K562 (cell line): Measurements from ENCODE around the gene CHMP5. TPM values are rescaled to one million over a fixed set of nuclear protein-coding genes. Genes with fewer than 3 reads are reported as not detected.

Experiments
- CBX5 ChIP-seq: IDR thresholded peaks from 2 replicates; pipeline ENCODE4 v1.6.1; 2014; ENCODE audit warnings: low read depth, borderline replicate concordance
- CREB1 ChIP-seq, 2 experiments: sonication (generic) in 1 of 2; formaldehyde crosslinking in 1 of 2; IDR thresholded peaks; 2 replicates each; pipeline versions ENCODE4 v1.6.1 to v1.8.0; 2012 to 2022; ENCODE audit warnings: inconsistent platforms in 1 of 2, mild to moderate bottlenecking in 1 of 2, missing genetic modification reagents in 1 of 2, moderate library complexity in 1 of 2
- HEY1 ChIP-seq: fragments of 250-450 bp; sonication (Bioruptor Pico); IDR thresholded peaks from 2 replicates; pipeline ENCODE4 v1.5.0; 2020; ENCODE audit warnings: mild to moderate bottlenecking, moderate library complexity, borderline replicate concordance
- KDM4B ChIP-seq, 2 experiments: fragments of 450-650 bp in 1 of 2; sonication (generic) in 1 of 2; IDR thresholded peaks; 2 replicates each; pipeline ENCODE4 v1.6.1; 2016 to 2017; ENCODE audit warnings: borderline replicate concordance in 2 of 2, antibody characterized with exemption in 1 of 2, low read depth in 1 of 2, mild to moderate bottlenecking in 1 of 2
- LEF1 ChIP-seq: fragments of 450-650 bp; IDR thresholded peaks from 2 replicates; pipeline ENCODE4 v1.6.1; 2016; ENCODE audit warnings: mild to moderate bottlenecking
- MNT ChIP-seq, 2 experiments: fragments of 450-650 bp; conservative IDR thresholded peaks; 2 replicates each; pipeline ENCODE4 v1.6.1; 2017; ENCODE audit warnings: mild to moderate bottlenecking in 2 of 2, moderate library complexity in 2 of 2
- NFRKB ChIP-seq: fragments of 450-650 bp; IDR thresholded peaks from 2 replicates; pipeline ENCODE4 v1.6.1; 2016; ENCODE audit warnings: low read depth
- POU5F1 ChIP-seq: fragments of 150-350 bp; IDR thresholded peaks from 2 replicates; pipeline ENCODE4 v1.6.1; 2014; ENCODE audit warnings: borderline replicate concordance, low read length, low read depth, mild to moderate bottlenecking; ENCODE audit not compliant: partially characterized antibody
- RBM17 ChIP-seq: fragments of 200-400 bp; formaldehyde crosslinking; IDR thresholded peaks from 2 replicates; pipeline ENCODE4 v1.6.1; 2017; ENCODE audit warnings: low read depth, mild to moderate bottlenecking, low read length, borderline replicate concordance
- SREBF1 ChIP-seq: fragments of 150-350 bp; IDR thresholded peaks from 2 replicates; pipeline ENCODE4 v1.6.1; 2014; ENCODE audit warnings: antibody characterized with exemption, low read depth, low read length, borderline replicate concordance
- TCF7L2 ChIP-seq: fragments of 150-350 bp; IDR thresholded peaks from 2 replicates; pipeline ENCODE4 v1.6.1; 2016; ENCODE audit warnings: low read depth, mild to moderate bottlenecking, low read length, moderate library complexity
- THRAP3 ChIP-seq: fragments of 450-650 bp; IDR thresholded peaks from 2 replicates; pipeline ENCODE4 v1.6.1; 2016; ENCODE audit warnings: mild to moderate bottlenecking, inconsistent platforms, borderline replicate concordance
- TSHZ1 ChIP-seq: fragments of 250-450 bp; sonication (Bioruptor Pico); IDR thresholded peaks from 2 replicates; pipeline ENCODE4 v1.4.0; 2020; ENCODE audit warnings: mild to moderate bottlenecking, moderate library complexity
- ZBTB2 ChIP-seq: fragments of 450-650 bp; IDR thresholded peaks from 2 replicates; pipeline ENCODE4 v1.6.1; 2016; ENCODE audit warnings: antibody characterized with exemption
- ZBTB7A ChIP-seq: IDR thresholded peaks from 2 replicates; pipeline ENCODE4 v1.6.1; 2011; ENCODE audit warnings: low read depth, mild to moderate bottlenecking, low read length, moderate library complexity, borderline replicate concordance; ENCODE audit not compliant: control insufficient read depth
- ZKSCAN3 ChIP-seq: fragments of 250-450 bp; sonication (Bioruptor Pico); IDR thresholded peaks from 2 replicates; pipeline ENCODE4 v1.4.0; 2020
- ZNF24 ChIP-seq: fragments of 450-650 bp; IDR thresholded peaks from 2 replicates; pipeline ENCODE4 v1.6.1; 2016
- ZNF639 ChIP-seq, 2 experiments: fragments of 200-800 bp in 1 of 2; sonication (Bioruptor generic) in 1 of 2; sonication (generic) in 1 of 2; formaldehyde crosslinking in 1 of 2; IDR thresholded peaks in 1 of 2; conservative IDR thresholded peaks in 1 of 2; 2 replicates each; pipeline versions ENCODE4 v1.5.0 to v1.6.1; 2016 to 2020; ENCODE audit warnings: missing compliant biosample characterization in 1 of 2, missing genetic modification characterization in 1 of 2, missing genetic modification reagents in 1 of 2
- polyA plus RNA-seq, 8 experiments: library from polyadenylated mRNA; depleted of rRNA in 4 of 8; stranded (reverse) in 5 of 8; unstranded in 3 of 8; fragments of >200 nt; fragmentation: Nextera tagmentation in 2 of 8; fragmentation: Illumina TruSeq in 1 of 8; extraction: Ambion mirVana in 2 of 8; extraction: Trizol in 1 of 8; gene quantifications; 2 replicates each; pipeline versions ENCODE4 v1.2.1 to v1.2.3, GENCODE V29; 2011 to 2014; ENCODE audit warnings: inconsistent platforms in 1 of 8, missing spikeins in 1 of 8
- total RNA-seq, 7 experiments: library from RNA; depleted of rRNA in 6 of 7; stranded (reverse); fragments of >200 nt in 6 of 7; fragmentation: Illumina TruSeq in 2 of 7; extraction: Trizol in 2 of 7; gene quantifications; 2 replicates each; pipeline versions ENCODE4 v1.2.1 to v1.2.3, GENCODE V29; 2011 to 2021; ENCODE audit warnings: low replicate concordance in 1 of 7

The CHMP5 gene
- total and polyA plus RNA-seq, 9 of the 15 experiments (the other 6 are each of a cell fraction or from before 2014, with no cell fraction given): 36.0 to 105 (median 54.9) TPM

- TF ChIP-seq TSHZ1 (CRISPR knock-in tag): no peak
- peak; percentile 29; the same call in 1 of the 2 replicates for TF ChIP-seq LEF1
- TF ChIP-seq MNT (conservative IDR thresholded peaks at IDR 0.05): peak; percentile 96 to 98
- no peak for TF ChIP-seq ZKSCAN3 (CRISPR knock-in tag)
- TF ChIP-seq NFRKB: peak; percentile 96
- TF ChIP-seq HEY1 (CRISPR knock-in tag): no peak
- TF ChIP-seq CREB1 (IDR thresholded peaks at IDR 0.05): peak; percentile 97
- peak; percentile 99 for TF ChIP-seq CREB1 (CRISPR knock-in tag; IDR thresholded peaks at IDR 0.05)
- TF ChIP-seq TCF7L2: no peak
- TF ChIP-seq KDM4B (IDR thresholded peaks at IDR 0.05; ENCODE audit: borderline replicate concordance in 2 of 2, low read depth in 1 of 2): peak in 1 of 2 experiments; percentile 61; a peak in 1 of 4 replicates
- no peak for TF ChIP-seq POU5F1
- TF ChIP-seq CBX5: no peak
- no peak for TF ChIP-seq THRAP3
- no peak for TF ChIP-seq RBM17
- TF ChIP-seq SREBF1: peak; percentile 41; the same call in 1 of the 2 replicates
- TF ChIP-seq ZNF24: no peak; the same call in 1 of the 2 replicates
- peak in 1 of 2 experiments; percentile 88; a peak in 2 of 4 replicates for TF ChIP-seq ZNF639 (CRISPR knock-in tag; conservative IDR thresholded peaks at IDR 0.05 in 1 of 2, IDR thresholded peaks at IDR 0.05 in 1 of 2)
- peak; percentile 86 for TF ChIP-seq ZBTB2
- no peak for TF ChIP-seq ZBTB7A
Measured at GRCh38 chr9:33290247-33291030, 25.6 kb downstream of the CHMP5 start, which contains the start of gene NFX1 (continued).
